ENCODE data around the gene HAGH.

The HAGH gene

GRCh38 chr16:1762196-1762878 lies 64.3 kb downstream of the HAGH start:
- DNase-seq (ENCODE audit: low read depth) = no peak

- no peak for DNase-seq (ENCODE audit: low read depth)
Observed at GRCh38 chr16:1761751-1762150, 64.9 kb downstream of the HAGH start.

DNA sequence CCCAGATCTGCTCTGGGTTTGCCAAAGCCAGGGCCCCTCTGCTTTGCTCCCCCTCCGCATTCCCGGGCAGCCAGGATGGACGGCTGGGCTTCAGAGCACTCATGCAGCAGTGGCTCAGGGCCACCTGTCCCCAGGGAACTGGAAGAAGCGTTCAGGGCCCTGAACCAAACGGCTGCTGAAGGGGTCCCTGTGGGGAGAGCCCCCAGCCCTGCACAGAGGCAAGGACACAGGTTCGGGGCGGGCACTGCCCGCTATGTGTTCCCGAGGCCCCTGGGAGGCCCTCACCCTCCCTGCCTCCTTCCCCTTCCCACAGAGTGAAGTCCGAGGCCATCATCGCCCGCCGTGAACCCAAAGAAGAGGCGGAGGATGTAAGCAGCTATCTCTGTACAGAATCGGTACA lies 65.7 kb downstream of the HAGH start:
- no peak for DNase-seq (ENCODE audit: low read depth)

- DNase-seq (ENCODE audit: low read depth) = no peak
Observed at GRCh38 chr16:1759511-1759910, 67.1 kb downstream of the HAGH start.

- DNase-seq (ENCODE audit: low read depth) = no peak
Observed at GRCh38 chr16:1758923-1759322, 67.7 kb downstream of the HAGH start.

- DNase-seq (ENCODE audit: low read depth) = no peak
Observed at GRCh38 chr16:1757714-1758461, 68.7 kb downstream of the HAGH start.

Measured in stimulated activated CD4-positive, alpha-beta T cell treated with anti-CD3 and anti-CD28 coated beads, Interleukin-2, amount 100 ng/mL, for 4 hours (primary cell).